Memory B cell (primary cell): Measurements from ENCODE around the gene ZMPSTE24.

Source experiments
- ATAC-seq: fragments of 150-1000 bp; cut with Tn5 transposase; 2 replicates; pipeline ENCODE4 v1.10.0; 2021; ENCODE audit warnings: low read depth, mild to moderate bottlenecking, moderate library complexity
- DNase-seq, 2 donors: peaks; one replicate each; pipeline ENCODE4 v3.0.0; 2022; ENCODE audit warnings: low spot score in 2 of 2
- H3K27ac Mint-ChIP-seq: one replicate; pipeline ENCODE4 v1.8.0; 2022; ENCODE audit warnings: mild to moderate bottlenecking, moderate library complexity, mixed read lengths
- H3K27me3 Mint-ChIP-seq: one replicate; pipeline ENCODE4 v1.8.0; 2022; ENCODE audit warnings: mixed read lengths
- H3K36me3 Mint-ChIP-seq: one replicate; pipeline ENCODE4 v1.8.0; 2022; ENCODE audit warnings: mild to moderate bottlenecking, mixed read lengths
- H3K4me1 Mint-ChIP-seq: one replicate; pipeline ENCODE4 v1.8.0; 2022; ENCODE audit warnings: mixed read lengths
- H3K4me3 Mint-ChIP-seq: one replicate; pipeline ENCODE4 v1.8.0; 2022; ENCODE audit warnings: mild to moderate bottlenecking, moderate library complexity, mixed read lengths
- H3K9me3 Mint-ChIP-seq: one replicate; pipeline ENCODE4 v1.8.0; 2022; ENCODE audit warnings: mixed read lengths

ZMPSTE24 gene

DNA sequence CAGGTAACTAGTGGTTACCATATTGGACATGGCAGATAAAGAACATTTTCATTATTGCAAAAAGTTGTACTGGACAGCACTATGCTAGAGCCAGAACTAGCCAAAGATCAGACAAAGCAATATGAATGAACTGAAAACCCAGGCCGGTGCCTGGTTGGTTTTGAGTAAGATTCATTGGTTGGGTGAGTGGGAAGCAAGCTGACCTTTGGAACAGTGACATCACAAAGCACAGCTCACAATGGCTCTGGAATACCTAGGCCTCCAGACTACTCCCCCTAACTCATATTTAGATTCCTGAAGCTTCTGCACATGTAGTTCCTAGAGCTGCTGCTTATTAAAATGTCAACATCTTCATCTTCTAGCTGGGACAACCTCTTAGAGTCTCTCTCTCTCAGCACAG is 10.4 kb upstream of the ZMPSTE24 start, which contains the start of gene TMCO2:
TMCO2 (plus strand) TSS at position 283 of the 400 bp plus-strand sequence; CDS start at position 340, 57 bp downstream.
- H3K4me3 Mint-ChIP-seq = no peak within 1 kb of the TSS
- no peaks in the 10 kb centered on the region for H3K4me1 Mint-ChIP-seq
- H3K36me3 Mint-ChIP-seq = no peaks in the 10 kb centered on the region
- ATAC-seq = no peak
- no peak for DNase-seq
- no peaks in the 10 kb centered on the region for H3K9me3 Mint-ChIP-seq
- no peaks in the 10 kb centered on the region for H3K27me3 Mint-ChIP-seq
- H3K27ac Mint-ChIP-seq = no peak within 1 kb of the TSS

DNA sequence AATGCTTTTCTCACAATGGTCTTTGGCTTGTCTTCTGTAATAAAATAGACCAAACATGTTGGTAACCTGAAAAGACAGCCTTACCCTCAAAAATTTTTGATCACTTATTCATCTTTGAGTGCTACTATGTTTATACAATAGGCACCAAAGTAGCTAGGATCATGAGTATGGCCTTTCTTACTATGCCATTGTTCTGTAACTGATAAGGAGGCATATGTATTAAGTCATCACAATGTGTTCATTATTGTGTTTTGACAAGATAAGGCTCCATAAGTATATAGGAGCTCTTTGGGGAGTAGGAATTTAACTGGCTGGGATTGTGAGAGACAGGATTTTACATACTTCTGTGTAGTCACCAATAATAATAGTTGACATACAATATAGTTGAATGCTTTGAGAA is 9.6 kb upstream of the ZMPSTE24 start:
- no peaks in the 10 kb centered on the region for H3K36me3 Mint-ChIP-seq
- no peak for DNase-seq
- H3K27me3 Mint-ChIP-seq = no peaks in the 10 kb centered on the region
- H3K4me3 Mint-ChIP-seq = no peak overlapping the region
- no peak overlapping the region for H3K27ac Mint-ChIP-seq
- ATAC-seq = no peak
- no peaks in the 10 kb centered on the region for H3K4me1 Mint-ChIP-seq
- no peaks in the 10 kb centered on the region for H3K9me3 Mint-ChIP-seq

DNA sequence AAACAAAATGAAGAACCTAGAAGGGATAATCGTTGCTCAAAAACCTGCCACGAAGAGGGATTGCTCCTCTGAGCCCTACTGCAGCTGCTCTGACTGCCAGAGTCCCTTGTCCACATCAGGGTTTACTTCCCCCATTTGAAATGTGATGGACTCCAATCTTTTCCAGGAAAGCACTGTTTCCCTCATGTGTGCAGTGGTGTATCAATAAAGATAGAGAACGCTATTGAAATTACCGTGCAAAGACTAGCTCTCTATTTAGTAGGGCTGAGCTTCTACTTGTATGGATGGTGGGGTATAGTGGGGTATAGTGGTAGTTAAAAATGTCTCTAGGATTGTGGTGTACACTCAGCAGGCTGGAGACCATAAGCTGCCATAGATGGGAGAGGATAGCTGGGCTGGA is 6.6 kb upstream of the ZMPSTE24 start:
- Mint-ChIP-seq H3K4me3 (no peak overlapping the region), H3K36me3 (peaks cover 1% of the 10 kb centered on the region), H3K4me1 (peaks cover 9% of the 10 kb centered on the region), H3K9me3 (no peaks in the 10 kb centered on the region), H3K27ac (no peak overlapping the region), H3K27me3 (no peaks in the 10 kb centered on the region)
- ATAC-seq (no peak), DNase-seq (no peak)

DNA sequence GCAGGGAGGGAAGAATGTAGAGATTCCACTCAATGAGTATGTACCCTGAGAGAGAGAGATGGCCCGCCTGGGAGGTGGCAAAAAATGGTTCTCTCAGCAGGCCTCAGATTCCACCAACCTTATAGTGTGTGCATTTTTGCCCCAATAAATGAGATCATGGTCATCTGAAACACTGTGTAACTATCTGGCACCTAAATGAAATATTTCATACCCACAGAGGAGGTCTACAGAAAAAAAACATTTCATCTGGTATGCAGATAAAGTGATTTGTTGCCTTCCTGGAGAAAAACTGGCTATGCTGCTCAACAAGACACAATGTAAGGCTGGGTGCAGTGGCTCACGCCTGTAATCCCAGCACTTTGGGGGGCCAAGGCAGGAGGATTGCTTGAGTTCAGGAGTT is 5.4 kb upstream of the ZMPSTE24 start:
- Mint-ChIP-seq H3K9me3 (no peaks in the 10 kb centered on the region), H3K27me3 (no peaks in the 10 kb centered on the region)
- no peak for ATAC-seq

DNA sequence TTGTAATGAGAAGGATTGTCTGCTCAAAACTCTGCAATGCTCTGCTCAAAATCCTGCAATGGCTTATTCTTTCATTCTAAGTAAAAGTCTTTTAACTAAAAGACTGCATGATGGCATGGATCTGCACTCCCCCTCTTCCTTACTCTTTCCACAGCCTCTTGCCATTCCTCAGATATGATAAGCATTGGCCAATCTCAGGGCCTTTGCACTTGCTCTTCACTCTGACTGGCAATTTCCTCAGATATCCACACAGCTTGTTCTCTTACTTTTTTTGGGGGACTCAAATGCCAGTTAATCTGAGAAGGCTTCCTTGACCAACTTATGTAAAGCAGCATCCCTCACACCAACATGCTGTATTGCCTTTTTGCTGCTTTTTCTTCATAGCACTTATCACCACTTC is 2.8 kb upstream of the ZMPSTE24 start:
- Mint-ChIP-seq H3K9me3 (no peaks in the 10 kb centered on the region), H3K27me3 (no peaks in the 10 kb centered on the region), H3K27ac (no peak overlapping the region), H3K4me3 (no peak overlapping the region), H3K4me1 (peaks cover 16% of the 10 kb centered on the region), H3K36me3 (peaks cover 1% of the 10 kb centered on the region)
- no peak for DNase-seq
- no peak for ATAC-seq

More for the DNA sequence above, 5.4 kb upstream of the ZMPSTE24 start:
- H3K36me3 Mint-ChIP-seq = peaks cover 1% of the 10 kb centered on the region
- no peak for DNase-seq
- H3K4me1 Mint-ChIP-seq = peaks cover 15% of the 10 kb centered on the region
- no peak overlapping the region for H3K27ac Mint-ChIP-seq
- H3K4me3 Mint-ChIP-seq = no peak overlapping the region

DNA sequence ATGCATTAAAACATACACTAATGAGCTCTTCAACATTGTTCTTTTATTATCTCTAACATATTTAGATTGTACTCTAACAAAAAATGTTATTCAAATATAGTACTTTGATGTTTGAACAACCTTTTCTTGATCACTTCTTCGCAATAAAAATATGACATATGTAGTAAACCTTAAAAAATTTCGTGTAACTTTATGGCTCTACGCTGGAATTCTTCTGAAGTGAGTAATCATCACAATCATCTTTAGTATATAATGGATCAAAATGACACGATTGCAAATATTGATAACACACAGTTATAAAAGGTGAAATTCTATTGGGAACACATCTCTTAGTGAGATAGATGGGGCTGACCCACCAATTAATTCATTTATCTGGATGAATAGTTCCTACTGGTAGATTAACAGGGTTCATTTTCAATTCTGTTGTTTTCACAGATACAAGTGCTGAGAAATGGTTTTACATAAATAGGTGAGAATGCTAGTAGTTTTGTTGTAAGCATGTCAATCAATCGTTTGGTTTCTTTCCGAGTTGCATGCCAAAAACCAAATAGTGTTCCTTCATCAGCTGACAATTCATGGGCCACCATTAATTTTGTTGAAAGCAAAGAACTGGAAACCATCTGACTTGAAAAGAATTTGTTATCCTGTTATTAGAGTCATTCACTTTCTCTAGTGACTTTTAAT is 1.5 kb upstream of the ZMPSTE24 start:
- Mint-ChIP-seq H3K27me3 (no peaks in the 10 kb centered on the region), H3K4me1 (peaks cover 16% of the 10 kb centered on the region), H3K9me3 (no peaks in the 10 kb centered on the region), H3K4me3 (no peak overlapping the region), H3K27ac (peak overlapping the region; percentile 17), H3K36me3 (peaks cover 1% of the 10 kb centered on the region)
- DNase-seq = no peak
- ATAC-seq = no peak

DNA sequence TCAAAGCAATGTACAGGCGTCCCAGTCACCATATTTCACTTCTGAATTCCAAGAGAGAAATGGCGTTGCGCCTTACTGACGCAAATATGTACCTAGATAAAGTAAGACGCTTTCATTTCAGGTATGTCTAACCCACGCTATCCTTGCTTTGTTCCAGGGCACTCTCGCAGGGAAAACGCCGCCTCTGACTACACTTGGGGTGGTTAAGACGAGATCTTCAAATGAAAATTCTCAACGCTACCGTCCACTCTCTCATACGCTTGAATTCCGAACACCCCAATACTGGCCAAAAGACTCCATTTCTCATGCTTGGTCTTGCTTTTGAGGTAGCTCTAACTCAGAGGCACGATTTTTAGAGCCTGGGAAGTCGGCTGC is 736 bp upstream of the ZMPSTE24 start:
- no peaks in the 10 kb centered on the region for H3K9me3 Mint-ChIP-seq
- H3K4me3 Mint-ChIP-seq = peak overlapping the region; percentile 97
- H3K27me3 Mint-ChIP-seq = no peaks in the 10 kb centered on the region
- DNase-seq (no peak), ATAC-seq (no peak)
- peaks cover 1% of the 10 kb centered on the region for H3K36me3 Mint-ChIP-seq
- H3K4me1 Mint-ChIP-seq = peaks cover 16% of the 10 kb centered on the region
- H3K27ac Mint-ChIP-seq = peak overlapping the region; percentile 99

DNA sequence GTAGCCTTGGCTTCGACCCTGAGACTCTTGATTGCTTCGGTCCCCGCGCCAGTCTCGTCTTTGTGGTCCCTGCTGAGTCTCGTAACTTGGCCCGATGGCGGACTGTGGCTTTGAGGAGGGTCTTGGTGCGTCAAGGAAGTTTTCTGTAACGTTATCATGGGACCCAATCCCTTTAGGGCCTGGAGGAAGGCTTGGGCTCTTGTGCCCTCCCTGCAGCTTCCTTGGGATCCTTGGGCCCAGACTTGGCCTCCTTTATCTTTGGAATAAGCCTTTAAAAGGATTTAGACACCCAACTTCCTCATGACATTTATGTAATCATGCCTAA is 371 bp downstream of the ZMPSTE24 start:
- peaks cover 11% of the 10 kb centered on the region for H3K36me3 Mint-ChIP-seq
- DNase-seq (no peak), ATAC-seq (no peak)
- H3K4me1 Mint-ChIP-seq = peaks cover 19% of the 10 kb centered on the region
- no peaks in the 10 kb centered on the region for H3K27me3 Mint-ChIP-seq
- peak overlapping the region; percentile 97 for H3K4me3 Mint-ChIP-seq
- no peaks in the 10 kb centered on the region for H3K9me3 Mint-ChIP-seq
- peak overlapping the region; percentile 99 for H3K27ac Mint-ChIP-seq

DNA sequence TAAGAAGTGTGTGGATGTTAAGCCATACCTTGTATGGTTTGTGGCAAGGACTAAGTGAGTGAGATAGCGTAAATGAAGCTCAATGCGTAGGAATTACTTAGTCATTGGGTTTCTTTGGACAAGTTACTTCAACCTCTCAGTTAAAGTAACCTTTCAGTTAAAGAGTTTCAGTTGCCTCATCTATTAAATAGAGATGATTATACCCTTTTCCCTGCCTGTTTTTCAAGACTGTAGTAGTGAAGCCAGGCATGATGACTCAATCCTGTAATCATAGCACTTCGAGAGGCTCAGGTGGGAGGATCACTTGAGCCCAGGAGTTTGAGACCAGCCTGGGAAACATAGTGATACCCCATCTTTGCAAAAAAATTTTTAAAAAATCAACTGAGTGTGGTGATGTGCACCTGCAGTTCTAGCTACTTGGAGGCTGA is 6.3 kb downstream of the ZMPSTE24 start:
- Mint-ChIP-seq H3K27me3 (no peaks in the 10 kb centered on the region), H3K27ac (no peak overlapping the region), H3K4me3 (no peak overlapping the region), H3K4me1 (peaks cover 4% of the 10 kb centered on the region), H3K36me3 (peaks cover 12% of the 10 kb centered on the region), H3K9me3 (no peaks in the 10 kb centered on the region)
- ATAC-seq (no peak), DNase-seq (no peak)

DNA sequence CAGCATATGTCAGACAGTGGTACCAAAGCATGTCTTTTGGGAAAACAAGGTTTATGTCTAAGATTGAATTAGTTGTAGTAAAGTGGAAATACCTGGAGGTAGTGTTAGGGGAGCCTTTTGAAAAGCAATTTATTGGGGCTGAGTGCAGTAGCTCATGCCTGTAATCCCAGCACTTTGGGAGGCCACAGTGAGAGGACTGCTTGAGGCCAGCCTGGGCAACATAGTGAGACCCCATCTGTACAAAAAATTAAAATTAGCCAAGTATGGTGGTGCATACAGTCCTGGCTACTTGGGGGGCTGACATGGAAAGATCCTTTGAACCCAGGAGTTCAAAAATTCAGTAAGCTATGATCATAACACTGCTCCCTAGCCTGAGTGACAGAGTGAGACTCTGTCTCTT is 7.3 kb downstream of the ZMPSTE24 start:
- H3K4me3 Mint-ChIP-seq = no peak overlapping the region
- DNase-seq (no peak), ATAC-seq (no peak)
- H3K27me3 Mint-ChIP-seq = no peaks in the 10 kb centered on the region
- H3K27ac Mint-ChIP-seq = no peak overlapping the region
- H3K4me1 Mint-ChIP-seq = peaks cover 3% of the 10 kb centered on the region
- H3K9me3 Mint-ChIP-seq = no peaks in the 10 kb centered on the region
- peaks cover 13% of the 10 kb centered on the region for H3K36me3 Mint-ChIP-seq

DNA sequence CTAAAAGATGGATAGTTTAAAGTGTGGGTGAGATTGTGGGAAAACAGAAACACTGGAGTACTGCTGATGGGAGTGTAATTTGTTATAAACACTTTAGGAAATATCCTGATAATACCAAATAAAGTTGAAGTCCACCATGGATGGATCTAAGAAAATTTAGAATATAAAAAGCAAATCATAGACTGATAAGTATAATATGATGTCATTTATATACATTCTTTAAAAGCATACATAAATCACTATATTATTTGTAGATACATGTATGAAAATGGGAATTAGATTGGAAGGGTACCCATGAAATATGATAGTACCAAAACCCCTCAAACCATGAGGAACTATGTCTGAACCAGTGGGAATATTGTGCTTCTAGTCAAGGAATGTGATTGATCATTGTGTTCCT is 7.9 kb downstream of the ZMPSTE24 start:
- Mint-ChIP-seq H3K4me3 (no peak overlapping the region), H3K27me3 (no peaks in the 10 kb centered on the region), H3K27ac (no peak overlapping the region), H3K4me1 (peaks cover 7% of the 10 kb centered on the region), H3K36me3 (peaks cover 18% of the 10 kb centered on the region), H3K9me3 (no peaks in the 10 kb centered on the region)
- DNase-seq (no peak), ATAC-seq (no peak)

DNA sequence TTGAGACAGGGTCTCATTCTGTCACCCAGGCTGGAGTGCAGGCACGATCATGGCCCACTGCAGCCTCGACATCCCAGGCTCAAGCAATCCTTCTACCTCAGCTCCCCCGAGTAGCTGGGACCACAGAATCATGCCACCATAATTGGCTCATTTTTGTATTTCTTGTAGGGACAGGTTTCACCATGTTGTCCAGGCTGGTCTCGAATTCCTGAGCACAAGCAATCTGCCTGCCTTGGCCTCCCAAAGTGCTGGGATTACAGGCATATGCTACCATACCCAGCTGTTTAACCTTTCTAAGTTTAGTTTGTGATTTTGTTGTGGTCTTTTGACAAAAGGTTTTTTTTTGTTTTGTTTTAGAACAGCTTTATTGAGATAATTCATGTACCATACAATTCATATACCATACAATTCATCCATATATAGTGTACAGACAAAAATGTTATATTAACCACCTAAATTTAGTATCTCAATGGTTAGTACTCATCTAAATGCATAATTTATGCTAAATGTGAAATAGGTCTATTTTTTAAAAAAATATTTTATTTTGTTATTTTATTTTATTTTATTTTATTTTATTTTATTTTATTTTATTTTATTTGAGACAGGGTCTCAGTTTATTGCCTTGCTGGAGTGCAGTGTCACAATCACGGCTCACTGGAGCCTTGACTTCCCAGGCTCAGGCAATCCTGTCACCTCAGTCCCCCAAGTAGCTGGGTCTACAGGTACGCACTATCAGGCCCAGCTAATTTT is 8.9 kb downstream of the ZMPSTE24 start:
- Mint-ChIP-seq H3K9me3 (no peaks in the 10 kb centered on the region), H3K27me3 (no peaks in the 10 kb centered on the region), H3K4me1 (peaks cover 7% of the 10 kb centered on the region), H3K27ac (no peak overlapping the region), H3K36me3 (peaks cover 22% of the 10 kb centered on the region), H3K4me3 (no peak overlapping the region)
- ATAC-seq (no peak), DNase-seq (no peak)

DNA sequence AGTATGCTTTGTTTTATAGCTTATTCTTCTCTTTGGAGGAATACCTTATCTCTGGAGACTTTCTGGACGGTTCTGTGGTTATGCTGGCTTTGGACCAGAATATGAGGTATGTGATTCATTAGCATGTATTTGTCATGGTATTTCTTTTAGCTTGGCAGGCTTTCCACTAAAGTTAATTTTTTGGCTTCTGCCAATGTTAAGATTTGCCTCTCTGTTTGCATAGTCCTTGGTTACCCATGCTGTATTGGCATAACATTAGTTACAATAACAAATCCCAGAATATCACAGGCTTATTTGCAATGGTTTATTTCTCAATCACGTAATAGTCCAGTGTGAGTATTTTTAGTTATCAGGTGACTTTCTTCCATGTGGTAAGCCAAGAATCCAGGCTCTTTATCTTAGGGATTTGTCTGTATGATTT is 9.7 kb downstream of the ZMPSTE24 start:
- peaks cover 5% of the 10 kb centered on the region for H3K4me1 Mint-ChIP-seq
- H3K36me3 Mint-ChIP-seq = peaks cover 19% of the 10 kb centered on the region
- no peaks in the 10 kb centered on the region for H3K27me3 Mint-ChIP-seq
- no peak for ATAC-seq
- no peak overlapping the region for H3K4me3 Mint-ChIP-seq
- no peak overlapping the region for H3K27ac Mint-ChIP-seq
- no peaks in the 10 kb centered on the region for H3K9me3 Mint-ChIP-seq
- DNase-seq = no peak

DNA sequence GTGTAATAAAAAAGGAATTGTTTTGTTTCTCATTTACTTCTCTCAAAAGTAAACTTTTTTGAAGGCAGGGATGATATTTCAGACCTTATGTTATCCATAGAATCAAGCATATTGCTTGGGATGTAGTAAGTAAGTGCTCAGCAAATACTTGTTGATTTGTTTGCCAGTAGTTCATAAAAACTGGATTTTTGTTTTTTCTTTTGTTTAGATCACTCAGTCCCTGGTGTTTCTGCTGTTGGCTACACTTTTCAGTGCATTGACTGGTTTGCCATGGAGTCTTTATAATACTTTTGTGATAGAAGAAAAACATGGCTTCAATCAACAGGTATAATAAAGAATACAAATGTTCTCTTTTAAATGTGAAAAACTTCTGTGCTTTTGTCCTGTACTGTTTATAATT is 10.2 kb downstream of the ZMPSTE24 start:
- Mint-ChIP-seq H3K4me1 (peaks cover 5% of the 10 kb centered on the region), H3K27me3 (no peaks in the 10 kb centered on the region), H3K27ac (no peak overlapping the region), H3K9me3 (no peaks in the 10 kb centered on the region), H3K4me3 (no peak overlapping the region), H3K36me3 (peaks cover 18% of the 10 kb centered on the region)
- no peak for DNase-seq
- ATAC-seq = no peak
